Kidney (tissue), 14 donors: ENCODE data around the gene SEMA3A. TPM values are rescaled to one million over a fixed set of nuclear protein-coding genes. Genes with fewer than 3 reads are reported as not detected.

ENCODE experiments used
- DNase-seq, 5 donors: peaks; one replicate each; pipeline ENCODE4 v3.0.0-alpha.2; 2013 to 2020
- FAIRE-seq: peaks from 2 replicates; lab custom pipeline; 2012; peaks lifted over from hg19 to GRCh38; lab: Jason Lieb, UNC
- H3K27ac ChIP-seq, 2 donors: one replicate each; pipeline ENCODE4 v1.7.0; 2013; ENCODE audit warnings: low read depth in 2 of 2, low read length in 2 of 2, inconsistent platforms in 1 of 2
- H3K27me3 ChIP-seq: one replicate; pipeline ENCODE4 v1.7.1; 2013; ENCODE audit warnings: low read length, inconsistent platforms; ENCODE audit not compliant: control insufficient read depth, insufficient read depth
- H3K36me3 ChIP-seq, 3 donors: one replicate each; pipeline versions ENCODE4 v1.7.0 to v1.7.1; 2013; ENCODE audit warnings: low read length in 3 of 3, control low read depth in 1 of 3, inconsistent platforms in 1 of 3; ENCODE audit not compliant: insufficient read depth in 3 of 3, control insufficient read depth in 2 of 3
- H3K4me1 ChIP-seq, 3 donors: one replicate each; pipeline versions ENCODE4 v1.7.0 to v1.7.1; 2013; ENCODE audit warnings: low read length in 3 of 3, inconsistent platforms in 1 of 3, low read depth in 1 of 3; ENCODE audit not compliant: control insufficient read depth in 2 of 3, insufficient read depth in 2 of 3
- H3K4me3 ChIP-seq, 3 donors: one replicate each; pipeline versions ENCODE4 v1.7.0 to v1.8.1; 2013; ENCODE audit warnings: low read length in 3 of 3, control low read depth in 1 of 3, inconsistent platforms in 1 of 3
- H3K9ac ChIP-seq, 3 donors: one replicate each; pipeline versions ENCODE4 v1.7.0 to v1.7.1; 2013; ENCODE audit warnings: low read length in 3 of 3, control low read depth in 1 of 3, inconsistent platforms in 1 of 3
- H3K9me3 ChIP-seq, 3 donors: one replicate each; pipeline versions ENCODE4 v1.7.0 to v1.7.1; 2013; ENCODE audit warnings: low read length in 3 of 3, control low read depth in 1 of 3, inconsistent platforms in 1 of 3; ENCODE audit not compliant: control insufficient read depth in 2 of 3, insufficient read depth in 1 of 3
- intact Hi-C: fragments of 100-400 bp; cut with DNase I; formaldehyde crosslinking; loops from one replicate; pipeline ENCODE4 v1.11.1; 2022
- polyA plus RNA-seq: library from polyadenylated mRNA; stranded (reverse); fragments of 350-450 nt; fragmentation: Illumina TruSeq; extraction: RNeasy Lipid Tissue Mini Kit (QIAGEN cat#74804); gene quantifications from one replicate; pipeline ENCODE4 v1.2.3, GENCODE V29; 2014; ENCODE audit warnings: low read depth, low replicate concordance; ENCODE audit not compliant: insufficient read depth
- total RNA-seq: library from RNA; stranded (reverse); fragmentation: NEBNext Ultra II Directional; extraction: Animal tissue kit (Norgen Biotek cat#: 25700); gene quantifications from one replicate; pipeline ENCODE4 v1.2.1, GENCODE V29; 2021
- TF ChIP-seq, protein P1 (sequence below): IDR thresholded peaks from 3 replicates; pipeline ENCODE4 v1.5.1; 2012; ENCODE audit warnings: mild to moderate bottlenecking, moderate library complexity, borderline replicate concordance; ENCODE audit not compliant: insufficient read depth; ENCODE audit errors: extremely low read depth
- donor health status: control.
- donor health status: control.
- donor health status: control.
- donor health status: control.
- donor health status: control.
- donor health status: DM: yes; HTN: yes; CAD: no.
- donor health status: Normal renal cell carcinoma (clear cell type).

Gene SEMA3A
- total and polyA plus RNA-seq, 2 donors from 2014 or later = 0.34 to 10.7 TPM

DNA sequence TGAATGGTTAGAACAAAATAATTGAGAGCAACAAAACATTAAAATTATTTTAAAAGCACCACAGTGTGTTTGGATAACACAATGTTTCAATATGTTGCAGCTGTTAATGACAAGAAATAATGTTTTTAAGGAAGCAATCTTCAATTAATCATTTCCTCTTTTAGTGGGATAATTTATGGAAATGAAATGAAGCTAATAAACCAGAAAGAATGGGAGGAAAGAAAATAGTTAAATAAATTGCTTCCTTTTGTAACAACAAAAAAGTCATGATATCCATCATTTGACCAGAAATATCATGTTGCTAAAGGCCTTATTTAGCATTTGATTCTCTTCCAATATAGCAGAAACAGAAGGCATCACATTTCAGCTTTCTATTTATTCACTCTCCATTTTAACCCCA, 224.5 kb downstream of the SEMA3A start:
- no peaks in the 10 kb centered on the region for H3K27me3 ChIP-seq
- no peak overlapping the region for H3K4me3 ChIP-seq
- H3K36me3 ChIP-seq = no peaks in the 10 kb centered on the region
- no peaks in the 10 kb centered on the region for H3K9me3 ChIP-seq
- FAIRE-seq = no peak
- no peak overlapping the region for H3K27ac ChIP-seq
- no peak overlapping the region for H3K9ac ChIP-seq
- intact Hi-C loops = loop anchor here (10.0 kb wide), 1 partner anchor 1055 kb away; no protein-coding TSS in a partner anchor
- TF ChIP-seq, protein P1, sequence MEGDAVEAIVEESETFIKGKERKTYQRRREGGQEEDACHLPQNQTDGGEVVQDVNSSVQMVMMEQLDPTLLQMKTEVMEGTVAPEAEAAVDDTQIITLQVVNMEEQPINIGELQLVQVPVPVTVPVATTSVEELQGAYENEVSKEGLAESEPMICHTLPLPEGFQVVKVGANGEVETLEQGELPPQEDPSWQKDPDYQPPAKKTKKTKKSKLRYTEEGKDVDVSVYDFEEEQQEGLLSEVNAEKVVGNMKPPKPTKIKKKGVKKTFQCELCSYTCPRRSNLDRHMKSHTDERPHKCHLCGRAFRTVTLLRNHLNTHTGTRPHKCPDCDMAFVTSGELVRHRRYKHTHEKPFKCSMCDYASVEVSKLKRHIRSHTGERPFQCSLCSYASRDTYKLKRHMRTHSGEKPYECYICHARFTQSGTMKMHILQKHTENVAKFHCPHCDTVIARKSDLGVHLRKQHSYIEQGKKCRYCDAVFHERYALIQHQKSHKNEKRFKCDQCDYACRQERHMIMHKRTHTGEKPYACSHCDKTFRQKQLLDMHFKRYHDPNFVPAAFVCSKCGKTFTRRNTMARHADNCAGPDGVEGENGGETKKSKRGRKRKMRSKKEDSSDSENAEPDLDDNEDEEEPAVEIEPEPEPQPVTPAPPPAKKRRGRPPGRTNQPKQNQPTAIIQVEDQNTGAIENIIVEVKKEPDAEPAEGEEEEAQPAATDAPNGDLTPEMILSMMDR = no peak
- H3K4me1 ChIP-seq = no peaks in the 10 kb centered on the region
- peak in 2 of 5 donors; percentile 40 to 64 for DNase-seq

DNA sequence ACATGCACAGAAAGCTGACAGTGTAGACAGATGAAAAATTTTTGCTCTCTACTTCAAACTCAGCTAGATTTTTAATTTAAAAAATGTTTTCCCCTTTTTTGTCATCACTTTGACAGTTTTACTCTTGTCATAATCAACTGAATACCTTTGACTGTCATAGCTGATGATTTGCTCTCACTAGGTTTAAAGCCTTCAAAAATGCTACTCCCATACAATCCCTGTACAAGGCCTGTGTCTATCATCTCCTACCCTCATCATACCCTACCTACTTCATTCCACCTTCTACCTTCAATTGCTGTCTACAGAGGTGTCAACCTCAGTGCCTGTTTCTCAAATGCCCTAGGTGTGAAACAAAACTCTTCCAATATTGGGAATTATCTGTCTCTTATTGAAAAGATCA, 230.3 kb downstream of the SEMA3A start:
- no peak overlapping the region for H3K27ac ChIP-seq
- H3K9me3 ChIP-seq = no peaks in the 10 kb centered on the region
- FAIRE-seq = no peak
- DNase-seq = no peak
- no peaks in the 10 kb centered on the region for H3K27me3 ChIP-seq
- TF ChIP-seq, protein P1 = no peak
- no peaks in the 10 kb centered on the region for H3K36me3 ChIP-seq
- H3K9ac ChIP-seq = no peak overlapping the region
- intact Hi-C loops = no loop called here
- H3K4me1 ChIP-seq = no peaks in the 10 kb centered on the region
- H3K4me3 ChIP-seq = no peak overlapping the region

DNA sequence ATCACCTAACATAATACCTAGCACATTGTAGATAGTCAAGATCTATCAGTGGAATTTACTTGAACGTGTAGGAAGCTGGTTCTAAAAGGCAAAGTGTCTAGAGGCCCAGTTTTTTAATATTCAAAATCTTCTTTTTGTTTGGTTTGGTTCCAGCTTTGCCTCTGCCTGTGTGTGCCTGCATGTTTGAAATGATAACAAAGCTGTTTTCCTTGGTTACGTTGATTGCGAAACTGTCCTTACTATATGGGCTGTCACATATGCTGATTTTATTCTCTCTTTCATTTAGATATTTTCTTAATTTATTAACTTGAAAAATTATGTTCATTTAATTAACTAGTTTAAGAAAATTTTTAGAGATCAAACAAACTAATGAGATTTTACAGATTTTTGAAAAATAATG, 237.3 kb downstream of the SEMA3A start:
- Histone ChIP-seq H3K4me1 (no peaks in the 10 kb centered on the region), H3K27ac (no peak overlapping the region), H3K27me3 (no peaks in the 10 kb centered on the region), H3K4me3 (no peak overlapping the region), H3K9me3 (no peaks in the 10 kb centered on the region), H3K9ac (no peak overlapping the region), H3K36me3 (no peaks in the 10 kb centered on the region)
- intact Hi-C loops = no loop called here
- TF ChIP-seq, protein P1 = no peak
- peak; percentile 37 for FAIRE-seq
- no peak for DNase-seq

DNA sequence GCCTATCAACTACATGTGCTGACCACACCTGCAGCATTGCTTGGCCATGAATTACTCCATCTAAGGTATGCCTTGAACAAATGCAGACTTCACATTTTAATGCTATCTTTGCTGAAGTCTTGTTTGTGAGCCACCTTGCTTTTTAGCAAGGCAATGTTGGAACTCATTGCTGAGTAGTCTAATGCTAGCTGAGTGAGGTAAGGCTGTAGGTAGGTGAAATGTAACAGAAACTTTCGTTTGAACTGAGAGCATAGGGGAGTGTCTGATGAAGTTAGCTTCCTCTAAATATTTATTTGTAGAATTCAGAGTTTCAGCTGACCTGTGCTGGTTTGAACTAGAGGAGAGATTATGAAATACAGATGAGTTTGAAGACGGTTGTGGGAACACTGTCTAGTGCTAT, 238.5 kb downstream of the SEMA3A start:
- H3K4me3 ChIP-seq = no peak overlapping the region
- no peak for FAIRE-seq
- intact Hi-C loops = no loop called here

More for the DNA sequence above, 238.5 kb downstream of the SEMA3A start:
- TF ChIP-seq, protein P1 = no peak
- no peak overlapping the region for H3K9ac ChIP-seq
- no peak overlapping the region for H3K27ac ChIP-seq
- no peaks in the 10 kb centered on the region for H3K4me1 ChIP-seq
- no peaks in the 10 kb centered on the region for H3K27me3 ChIP-seq
- no peaks in the 10 kb centered on the region for H3K36me3 ChIP-seq
- no peaks in the 10 kb centered on the region for H3K9me3 ChIP-seq
- no peak for DNase-seq
